Activated naive CD4-positive, alpha-beta T cell treated with anti-CD3 and anti-CD28 coated beads, Interleukin-2, amount 10 ng/mL, durations not matched to agents 7 days and 5 days (primary cell): ENCODE measurements around the gene ARRDC3.
A peak's percentile ranks its signal among the peaks of the same experiment; 100 is the strongest.
"Not testable (repeated sequence)": the region's sequence is repeated elsewhere in the genome, so short reads cannot be mapped to it uniquely, and the experiment has no call there.

Source experiments
- CTCF ChIA-PET: fragments of 350-600 bp; sonication (Branson Sonifier 250); formaldehyde crosslinking; loops from one replicate; lab custom pipeline; 2021; ENCODE audit warnings: antibody characterized with exemption; lab: Charles Lee
- DNase-seq: peaks from one replicate; pipeline ENCODE4 v3.0.0-alpha.2; 2020
- H3K27ac Mint-ChIP-seq: one replicate; pipeline ENCODE4 v1.8.0; 2021; ENCODE audit warnings: mild to moderate bottlenecking, moderate library complexity, mixed read lengths
- H3K27me3 Mint-ChIP-seq: one replicate; pipeline ENCODE4 v1.8.0; 2021; ENCODE audit warnings: mild to moderate bottlenecking, mixed read lengths
- H3K36me3 Mint-ChIP-seq: one replicate; pipeline ENCODE4 v1.8.0; 2021; ENCODE audit warnings: mixed read lengths
- H3K4me1 Mint-ChIP-seq: one replicate; pipeline ENCODE4 v1.8.0; 2021; ENCODE audit warnings: mixed read lengths
- H3K4me3 Mint-ChIP-seq: one replicate; pipeline ENCODE4 v1.8.0; 2021; ENCODE audit warnings: mild to moderate bottlenecking, moderate library complexity, mixed read lengths
- H3K9me3 Mint-ChIP-seq: one replicate; pipeline ENCODE4 v1.8.0; 2021; ENCODE audit warnings: mixed read lengths

The ARRDC3 gene

DNA sequence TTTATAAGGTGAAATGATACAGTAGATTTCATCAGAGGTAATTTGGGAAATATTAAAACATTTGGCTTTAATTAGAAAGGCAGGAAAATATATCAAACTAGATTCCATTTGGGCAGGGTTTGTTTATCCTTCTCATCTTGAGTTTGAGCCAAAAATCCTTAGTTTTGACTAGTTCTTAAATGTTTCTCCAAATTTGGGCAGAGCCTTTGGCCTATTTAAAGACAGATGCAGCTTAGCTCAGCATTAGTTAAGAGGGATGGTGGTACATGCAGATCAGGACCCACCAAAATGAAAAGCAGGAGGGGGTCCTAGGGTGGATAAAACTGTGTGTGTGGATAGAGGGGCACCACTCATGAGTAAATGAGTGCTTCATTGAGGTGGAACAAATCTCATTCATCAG lies 20.3 kb upstream of the ARRDC3 start:
- CTCF ChIA-PET: interaction anchor here (1.5 kb wide), 1 partner anchor 16 kb away, joined by 5 read pairs; no protein-coding TSS in a partner anchor

DNA sequence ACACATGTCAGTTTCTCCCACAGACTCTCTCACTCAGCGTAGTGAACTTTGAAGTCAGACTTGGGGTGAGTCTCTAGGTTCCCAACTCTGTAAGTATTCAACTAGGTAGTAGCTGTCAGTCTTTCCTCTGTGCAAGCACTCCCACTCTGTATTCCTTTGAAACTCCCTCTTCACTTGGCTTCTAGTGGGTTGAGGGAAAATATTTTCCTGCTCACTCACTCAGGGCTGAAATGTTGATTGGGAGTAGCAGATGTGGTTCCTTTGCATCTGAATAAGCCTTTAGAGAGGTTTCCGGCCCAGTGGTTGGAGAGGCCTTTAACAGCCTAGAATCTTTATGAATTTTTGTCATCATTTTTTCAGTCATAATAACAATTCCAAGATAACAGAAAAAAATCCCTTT lies 18.1 kb upstream of the ARRDC3 start:
- no peaks in the 10 kb centered on the region for H3K9me3 Mint-ChIP-seq
- no peaks in the 10 kb centered on the region for H3K36me3 Mint-ChIP-seq
- H3K4me3 Mint-ChIP-seq: no peak overlapping the region
- H3K27me3 Mint-ChIP-seq: no peaks in the 10 kb centered on the region
- DNase-seq: no peak
- peaks cover 8% of the 10 kb centered on the region for H3K4me1 Mint-ChIP-seq
- CTCF ChIA-PET: interaction anchor here (1.9 to 4.4 kb wide), 2 partner anchors 17 to 18 kb away, joined by 5 to 19 read pairs; partner anchors contain the start of gene ARRDC3
- no peak overlapping the region for H3K27ac Mint-ChIP-seq

More for the DNA sequence above, 20.3 kb upstream of the ARRDC3 start:
- no peak for DNase-seq
- H3K36me3 Mint-ChIP-seq: no peaks in the 10 kb centered on the region
- no peaks in the 10 kb centered on the region for H3K27me3 Mint-ChIP-seq
- no peak overlapping the region for H3K4me3 Mint-ChIP-seq
- H3K9me3 Mint-ChIP-seq: no peaks in the 10 kb centered on the region
- no peak overlapping the region for H3K27ac Mint-ChIP-seq
- H3K4me1 Mint-ChIP-seq: no peaks in the 10 kb centered on the region

DNA sequence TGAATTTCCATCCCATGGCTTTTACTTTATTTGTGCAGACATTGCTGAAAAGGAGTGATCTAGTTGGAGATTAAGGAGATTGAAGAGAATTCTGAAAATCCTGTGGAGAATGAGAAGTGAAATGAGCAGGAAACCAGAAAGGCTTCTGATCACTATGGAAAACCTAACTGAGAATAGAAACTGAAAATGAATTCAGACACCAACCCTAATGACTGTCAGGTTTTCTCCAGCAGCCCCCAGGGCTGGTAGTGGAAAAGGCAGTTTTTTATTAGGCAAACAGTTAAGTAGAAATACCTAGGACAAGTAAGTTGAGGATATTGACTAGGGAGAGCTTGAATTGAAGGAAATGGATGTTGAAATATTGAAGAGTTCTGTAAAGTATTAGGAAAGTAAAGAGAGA lies 14.7 kb upstream of the ARRDC3 start:
- CTCF ChIA-PET: interaction anchor here (4.4 kb wide), 1 partner anchor 13 kb away, joined by 19 read pairs; the partner anchor contains the start of gene ARRDC3
- Mint-ChIP-seq H3K27ac (no peak overlapping the region), H3K9me3 (no peaks in the 10 kb centered on the region), H3K4me3 (no peak overlapping the region), H3K36me3 (no peaks in the 10 kb centered on the region), H3K27me3 (no peaks in the 10 kb centered on the region), H3K4me1 (peaks cover 8% of the 10 kb centered on the region)
- DNase-seq: no peak

- Mint-ChIP-seq H3K27ac (no peak overlapping the region), H3K4me1 (peaks cover 13% of the 10 kb centered on the region), H3K9me3 (no peaks in the 10 kb centered on the region), H3K36me3 (no peaks in the 10 kb centered on the region), H3K4me3 (no peak overlapping the region), H3K27me3 (no peaks in the 10 kb centered on the region)
- CTCF ChIA-PET: interaction anchor here (1.0 kb wide), 1 partner anchor 170 kb away, joined by 3 read pairs; no protein-coding TSS in a partner anchor
- peak; percentile 23 for DNase-seq
Measured at GRCh38 chr5:91390268-91390667, 7.2 kb upstream of the ARRDC3 start.

- H3K27ac Mint-ChIP-seq, H3K4me3 Mint-ChIP-seq, DNase-seq, CTCF ChIA-PET, H3K9me3 Mint-ChIP-seq, H3K36me3 Mint-ChIP-seq, H3K27me3 Mint-ChIP-seq: not testable (repeated sequence)
- H3K4me1 Mint-ChIP-seq: peaks cover 18% of the 10 kb centered on the region
Measured at GRCh38 chr5:91389555-91389954, 6.4 kb upstream of the ARRDC3 start.

DNA sequence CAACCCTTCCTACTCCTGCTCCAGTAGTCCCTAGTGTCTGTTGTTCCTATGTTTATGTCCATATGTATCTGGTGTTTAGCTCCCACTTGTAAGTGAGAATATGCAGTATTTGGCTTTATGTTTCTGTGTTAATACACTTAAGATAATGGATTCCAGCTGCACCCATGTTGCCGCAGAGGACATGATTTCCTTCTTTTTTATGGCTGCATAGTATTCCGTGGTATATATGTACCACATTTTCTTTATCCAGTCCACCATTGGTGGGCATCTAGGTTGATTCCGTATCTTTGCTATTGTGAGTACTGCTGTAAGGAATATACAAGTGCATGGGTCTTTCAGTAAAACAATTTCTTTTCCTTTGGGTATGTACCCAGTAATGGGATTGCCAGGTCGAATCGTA lies 5.2 kb upstream of the ARRDC3 start:
- Mint-ChIP-seq H3K27ac (no peak overlapping the region), H3K27me3 (no peaks in the 10 kb centered on the region), H3K9me3 (no peaks in the 10 kb centered on the region), H3K36me3 (no peaks in the 10 kb centered on the region), H3K4me1 (peaks cover 30% of the 10 kb centered on the region), H3K4me3 (no peak overlapping the region)
- CTCF ChIA-PET: interaction anchor here (1.0 to 5.1 kb wide), 3 partner anchors 31 to 169 kb away, joined by 3 to 106 read pairs (median 6); no protein-coding TSS in a partner anchor
- no peak for DNase-seq

DNA sequence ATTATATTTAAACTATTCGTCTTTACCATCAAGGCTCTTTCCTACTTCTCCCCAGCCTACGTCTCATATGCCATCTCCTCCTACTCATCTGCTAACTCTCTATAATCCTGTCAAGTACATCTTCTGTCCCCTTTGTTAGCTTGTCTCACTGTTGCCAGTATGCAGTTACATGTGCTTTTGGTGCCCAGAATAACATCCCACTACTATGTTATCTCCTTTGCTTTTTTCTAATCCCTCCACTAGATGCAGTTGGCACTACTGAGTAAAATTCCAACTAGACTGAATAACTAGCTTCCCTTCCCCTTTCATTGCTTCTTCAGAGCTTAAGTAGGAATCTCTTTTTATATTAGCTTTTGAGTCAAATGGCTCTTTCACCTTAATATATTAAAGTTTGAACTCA lies 3.0 kb upstream of the ARRDC3 start:
- no peak overlapping the region for H3K27ac Mint-ChIP-seq
- peaks cover 31% of the 10 kb centered on the region for H3K4me1 Mint-ChIP-seq
- no peak for DNase-seq
- no peaks in the 10 kb centered on the region for H3K27me3 Mint-ChIP-seq
- H3K36me3 Mint-ChIP-seq: peaks cover 5% of the 10 kb centered on the region
- H3K9me3 Mint-ChIP-seq: no peaks in the 10 kb centered on the region
- H3K4me3 Mint-ChIP-seq: no peak overlapping the region
- CTCF ChIA-PET: interaction anchor here (0.7 to 6.2 kb wide), 21 partner anchors 10 to 519 kb away, joined by 3 to 122 read pairs (median 7); no protein-coding TSS in a partner anchor

- DNase-seq, H3K36me3 Mint-ChIP-seq, H3K27ac Mint-ChIP-seq, H3K4me3 Mint-ChIP-seq, H3K9me3 Mint-ChIP-seq, H3K27me3 Mint-ChIP-seq: not testable (repeated sequence)
- peaks cover 29% of the 10 kb centered on the region for H3K4me1 Mint-ChIP-seq
- CTCF ChIA-PET: interaction anchor here (0.7 to 6.2 kb wide), 34 partner anchors 11 to 534 kb away, joined by 3 to 122 read pairs (median 7); no protein-coding TSS in a partner anchor
Measured at GRCh38 chr5:91385596-91385995, 2.5 kb upstream of the ARRDC3 start.

GRCh38 chr5:91384671-91385430 lies 1.7 kb upstream of the ARRDC3 start:
- peak overlapping the region; percentile 100 for H3K27ac Mint-ChIP-seq
- peak; percentile 49 for DNase-seq
- H3K9me3 Mint-ChIP-seq: no peaks in the 10 kb centered on the region
- H3K27me3 Mint-ChIP-seq: no peaks in the 10 kb centered on the region
- peak overlapping the region; percentile 87 for H3K4me3 Mint-ChIP-seq
- peaks cover 22% of the 10 kb centered on the region for H3K4me1 Mint-ChIP-seq
- CTCF ChIA-PET: interaction anchor here (0.6 to 6.2 kb wide), 44 partner anchors 10 to 573 kb away, joined by 3 to 122 read pairs (median 6); no protein-coding TSS in a partner anchor
- peaks cover 5% of the 10 kb centered on the region for H3K36me3 Mint-ChIP-seq

DNA sequence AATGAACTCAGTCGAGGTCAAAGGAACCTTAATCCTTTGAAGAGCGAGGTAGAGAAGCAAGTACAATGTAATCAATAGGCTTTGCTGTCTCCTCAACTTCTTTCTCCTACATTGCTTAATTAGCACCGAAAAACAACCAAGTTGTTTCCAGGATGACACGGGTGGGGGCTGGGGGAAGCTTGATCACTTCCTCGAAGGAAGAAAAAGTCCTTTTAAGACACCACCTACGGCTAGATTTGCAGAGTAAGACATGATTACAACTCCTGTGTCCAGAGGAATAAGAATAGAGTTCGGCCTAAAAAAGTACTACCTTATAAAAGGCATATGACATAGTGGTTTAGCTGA lies 811 bp upstream of the ARRDC3 start:
- CTCF ChIA-PET: interaction anchor here (1.0 to 6.2 kb wide), 21 partner anchors 9 to 452 kb away, joined by 3 to 122 read pairs (median 11); no protein-coding TSS in a partner anchor
- Mint-ChIP-seq H3K36me3 (peaks cover 6% of the 10 kb centered on the region), H3K9me3 (no peaks in the 10 kb centered on the region), H3K27me3 (no peaks in the 10 kb centered on the region), H3K4me1 (peaks cover 19% of the 10 kb centered on the region), H3K4me3 (peak overlapping the region; percentile 87), H3K27ac (peak overlapping the region; percentile 100)
- DNase-seq: peak; percentile 41

GRCh38 chr5:91382530-91383026 lies 539 bp downstream of the ARRDC3 start:
- peaks cover 14% of the 10 kb centered on the region for H3K36me3 Mint-ChIP-seq
- H3K27ac Mint-ChIP-seq: peak overlapping the region; percentile 100
- DNase-seq: peak; percentile 51
- no peaks in the 10 kb centered on the region for H3K27me3 Mint-ChIP-seq
- peaks cover 27% of the 10 kb centered on the region for H3K4me1 Mint-ChIP-seq
- H3K9me3 Mint-ChIP-seq: no peaks in the 10 kb centered on the region
- peak overlapping the region; percentile 87 for H3K4me3 Mint-ChIP-seq
- CTCF ChIA-PET: interaction anchor here (0.9 to 6.2 kb wide), 5 partner anchors 16 to 159 kb away, joined by 3 to 122 read pairs (median 21); no protein-coding TSS in a partner anchor

DNA sequence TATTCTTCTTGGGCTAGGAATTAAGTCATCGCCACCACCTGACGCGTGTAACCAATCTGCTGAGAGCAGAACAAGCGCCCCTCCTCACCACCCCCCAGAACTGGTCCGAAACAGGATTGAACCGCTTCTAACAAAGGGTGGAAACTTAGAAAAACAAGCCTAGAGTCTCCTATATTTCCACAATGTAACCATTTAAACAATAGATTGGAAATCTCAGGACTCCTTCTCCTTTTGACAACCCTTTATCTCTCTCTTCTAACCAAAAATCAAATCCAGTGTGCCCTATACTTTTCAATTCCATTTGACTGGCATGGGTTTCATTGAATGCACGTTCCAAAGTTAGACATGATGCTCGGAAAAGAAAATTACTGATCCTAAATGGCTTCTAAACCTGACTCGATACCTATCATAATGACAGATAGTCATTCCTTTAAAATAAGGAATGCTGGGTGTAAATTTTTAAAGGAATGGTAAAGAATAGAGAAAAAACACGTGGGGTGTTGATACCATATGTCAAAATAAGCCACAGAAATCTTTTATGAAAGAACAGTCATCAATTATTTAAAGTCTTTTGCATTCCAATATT lies 1.2 kb downstream of the ARRDC3 start:
- no peaks in the 10 kb centered on the region for H3K9me3 Mint-ChIP-seq
- H3K27me3 Mint-ChIP-seq: no peaks in the 10 kb centered on the region
- peak overlapping the region; percentile 87 for H3K4me3 Mint-ChIP-seq
- peak overlapping the region; percentile 100 for H3K27ac Mint-ChIP-seq
- H3K36me3 Mint-ChIP-seq: peaks cover 21% of the 10 kb centered on the region
- CTCF ChIA-PET: interaction anchor here (3.6 to 6.2 kb wide), 2 partner anchors 100 to 159 kb away, joined by 21 to 75 read pairs; no protein-coding TSS in a partner anchor
- DNase-seq: peak; percentile 91
- H3K4me1 Mint-ChIP-seq: peaks cover 34% of the 10 kb centered on the region

GRCh38 chr5:91381239-91381773 lies 1.8 kb downstream of the ARRDC3 start:
- Mint-ChIP-seq H3K4me1 (peaks cover 34% of the 10 kb centered on the region), H3K9me3 (no peaks in the 10 kb centered on the region), H3K36me3 (peaks cover 21% of the 10 kb centered on the region), H3K4me3 (peak overlapping the region; percentile 87), H3K27me3 (no peaks in the 10 kb centered on the region), H3K27ac (peak overlapping the region; percentile 100)
- DNase-seq: no peak
- CTCF ChIA-PET: interaction anchor here (1.0 kb wide), 1 partner anchor 10 kb away, joined by 3 read pairs; no protein-coding TSS in a partner anchor
